HepG2 (cell line): Measurements from ENCODE around the gene RNU4-1. TPM values are rescaled to one million over a fixed set of nuclear protein-coding genes. Genes with fewer than 3 reads are reported as not detected.
A peak's percentile ranks its signal among the peaks of the same experiment; 100 is the strongest.

ENCODE experiments used
- CAMTA2 ChIP-seq: sonication (generic); formaldehyde crosslinking; IDR thresholded peaks from 2 replicates; pipeline ENCODE4 v1.4.0; 2020; ENCODE audit warnings: mild to moderate bottlenecking, missing genetic modification reagents, borderline replicate concordance
- IRF2 ChIP-seq: IDR thresholded peaks from 2 replicates; pipeline ENCODE4 v1.6.1; 2018; ENCODE audit warnings: missing genetic modification reagents, missing compliant biosample characterization
- PRPF4 ChIP-seq: fragments of 200-400 bp; formaldehyde crosslinking; IDR thresholded peaks from 2 replicates; pipeline ENCODE4 v1.6.1; 2016; ENCODE audit warnings: low read length, low read depth; ENCODE audit not compliant: poor library complexity, severe bottlenecking
- ZMYM2 ChIP-seq: sonication (generic); formaldehyde crosslinking; IDR thresholded peaks from 2 replicates; pipeline ENCODE4 v1.8.0; 2022; ENCODE audit warnings: mild to moderate bottlenecking, missing genetic modification reagents
- ZNF724P ChIP-seq: sonication (generic); formaldehyde crosslinking; IDR thresholded peaks from 2 replicates; pipeline ENCODE4 v1.8.0; 2022; ENCODE audit warnings: missing genetic modification reagents, borderline replicate concordance
- polyA plus RNA-seq, 8 experiments: library from polyadenylated mRNA; depleted of rRNA in 3 of 8; stranded (reverse) in 7 of 8; unstranded in 1 of 8; fragments of >200 nt; fragmentation: Illumina TruSeq in 4 of 8; extraction: Trizol in 4 of 8; gene quantifications; 2 replicates each; pipeline versions ENCODE4 v1.2.1 to v1.2.3, GENCODE V29; 2011 to 2016; ENCODE audit warnings: low read depth in 4 of 8, missing spikeins in 1 of 8, mixed read lengths in 1 of 8; ENCODE audit not compliant: insufficient read depth in 1 of 8
- total RNA-seq, 5 experiments: library from RNA; depleted of rRNA; stranded (reverse); fragments of >200 nt; fragmentation: Illumina TruSeq; extraction: Trizol; gene quantifications; 2 replicates each; pipeline ENCODE4 v1.2.3, GENCODE V29; 2016; ENCODE audit warnings: low read depth in 1 of 5
- TF ChIP-seq, protein P1 (sequence below): IDR thresholded peaks from 2 replicates; pipeline ENCODE4 v1.4.0; 2020; ENCODE audit warnings: mild to moderate bottlenecking, missing genetic modification reagents
- TF ChIP-seq, protein P2 (sequence below): sonication (generic); formaldehyde crosslinking; IDR thresholded peaks from 2 replicates; pipeline ENCODE4 v1.4.0; 2020; ENCODE audit warnings: missing genetic modification reagents
- TF ChIP-seq, protein P3 (sequence below): sonication (generic); formaldehyde crosslinking; IDR thresholded peaks from 2 replicates; pipeline ENCODE4 v1.4.0; 2020; ENCODE audit warnings: mild to moderate bottlenecking, missing genetic modification reagents
- TF ChIP-seq, protein P4 (sequence below): IDR thresholded peaks from 2 replicates; pipeline ENCODE4 v1.6.1; 2016; ENCODE audit warnings: missing biosample characterization, missing genetic modification reagents, low read depth
- TF ChIP-seq, protein P5 (sequence below): sonication (generic); formaldehyde crosslinking; IDR thresholded peaks from 2 replicates; pipeline ENCODE4 v1.5.1; 2020; ENCODE audit warnings: missing genetic modification reagents, mild to moderate bottlenecking, borderline replicate concordance

Gene RNU4-1
- total and polyA plus RNA-seq, 2 of the 13 experiments (the other 11 are each of a cell fraction or from before 2014, with no cell fraction given), result 7,407 TPM; not detected in 1

DNA sequence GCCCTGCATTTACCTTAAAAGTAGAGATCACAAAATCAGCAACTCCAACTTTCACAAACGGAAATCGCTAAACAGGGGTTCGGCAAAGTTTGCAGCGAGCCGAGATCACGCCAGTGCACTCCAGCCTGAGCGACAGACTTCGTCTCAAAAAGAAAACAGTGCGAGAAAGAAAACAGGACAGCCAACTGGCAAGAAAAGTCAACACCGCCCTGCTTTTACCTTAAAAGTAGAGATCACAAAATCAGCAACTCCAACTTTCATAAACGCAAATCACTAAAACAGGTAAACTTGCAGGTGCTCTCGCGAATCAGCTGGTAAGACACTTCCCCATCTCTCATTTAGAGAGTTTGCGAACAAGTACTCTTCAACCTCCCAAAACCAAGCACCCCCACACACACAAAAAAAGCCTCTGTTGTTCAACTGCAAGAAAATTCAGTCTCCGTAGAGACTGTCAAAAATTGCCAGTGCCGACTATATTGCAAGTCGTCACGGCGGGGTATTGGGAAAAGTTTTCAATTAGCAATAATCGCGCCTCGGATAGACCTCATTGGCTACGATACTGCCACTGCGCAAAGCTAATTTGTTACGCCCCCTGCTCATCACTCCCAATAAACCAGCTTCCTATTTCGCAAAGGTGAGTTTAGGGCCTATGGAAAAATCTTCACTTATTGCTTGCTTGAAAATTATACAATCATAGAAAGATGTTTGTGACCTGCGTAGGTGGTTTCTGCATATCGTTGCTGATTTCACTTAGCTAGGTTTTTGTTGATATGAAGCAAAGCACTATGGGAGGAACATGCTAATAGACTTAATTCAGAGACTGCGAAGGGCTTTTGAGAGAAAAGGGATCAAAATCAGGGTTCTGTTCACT lies at the start of gene RNU4-1 (continued):
- TF ChIP-seq, protein P1, sequence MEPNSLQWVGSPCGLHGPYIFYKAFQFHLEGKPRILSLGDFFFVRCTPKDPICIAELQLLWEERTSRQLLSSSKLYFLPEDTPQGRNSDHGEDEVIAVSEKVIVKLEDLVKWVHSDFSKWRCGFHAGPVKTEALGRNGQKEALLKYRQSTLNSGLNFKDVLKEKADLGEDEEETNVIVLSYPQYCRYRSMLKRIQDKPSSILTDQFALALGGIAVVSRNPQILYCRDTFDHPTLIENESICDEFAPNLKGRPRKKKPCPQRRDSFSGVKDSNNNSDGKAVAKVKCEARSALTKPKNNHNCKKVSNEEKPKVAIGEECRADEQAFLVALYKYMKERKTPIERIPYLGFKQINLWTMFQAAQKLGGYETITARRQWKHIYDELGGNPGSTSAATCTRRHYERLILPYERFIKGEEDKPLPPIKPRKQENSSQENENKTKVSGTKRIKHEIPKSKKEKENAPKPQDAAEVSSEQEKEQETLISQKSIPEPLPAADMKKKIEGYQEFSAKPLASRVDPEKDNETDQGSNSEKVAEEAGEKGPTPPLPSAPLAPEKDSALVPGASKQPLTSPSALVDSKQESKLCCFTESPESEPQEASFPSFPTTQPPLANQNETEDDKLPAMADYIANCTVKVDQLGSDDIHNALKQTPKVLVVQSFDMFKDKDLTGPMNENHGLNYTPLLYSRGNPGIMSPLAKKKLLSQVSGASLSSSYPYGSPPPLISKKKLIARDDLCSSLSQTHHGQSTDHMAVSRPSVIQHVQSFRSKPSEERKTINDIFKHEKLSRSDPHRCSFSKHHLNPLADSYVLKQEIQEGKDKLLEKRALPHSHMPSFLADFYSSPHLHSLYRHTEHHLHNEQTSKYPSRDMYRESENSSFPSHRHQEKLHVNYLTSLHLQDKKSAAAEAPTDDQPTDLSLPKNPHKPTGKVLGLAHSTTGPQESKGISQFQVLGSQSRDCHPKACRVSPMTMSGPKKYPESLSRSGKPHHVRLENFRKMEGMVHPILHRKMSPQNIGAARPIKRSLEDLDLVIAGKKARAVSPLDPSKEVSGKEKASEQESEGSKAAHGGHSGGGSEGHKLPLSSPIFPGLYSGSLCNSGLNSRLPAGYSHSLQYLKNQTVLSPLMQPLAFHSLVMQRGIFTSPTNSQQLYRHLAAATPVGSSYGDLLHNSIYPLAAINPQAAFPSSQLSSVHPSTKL, result peak; percentile 63
- no peak for TF ChIP-seq ZNF724P (CRISPR knock-in tag)
- TF ChIP-seq, protein P2, sequence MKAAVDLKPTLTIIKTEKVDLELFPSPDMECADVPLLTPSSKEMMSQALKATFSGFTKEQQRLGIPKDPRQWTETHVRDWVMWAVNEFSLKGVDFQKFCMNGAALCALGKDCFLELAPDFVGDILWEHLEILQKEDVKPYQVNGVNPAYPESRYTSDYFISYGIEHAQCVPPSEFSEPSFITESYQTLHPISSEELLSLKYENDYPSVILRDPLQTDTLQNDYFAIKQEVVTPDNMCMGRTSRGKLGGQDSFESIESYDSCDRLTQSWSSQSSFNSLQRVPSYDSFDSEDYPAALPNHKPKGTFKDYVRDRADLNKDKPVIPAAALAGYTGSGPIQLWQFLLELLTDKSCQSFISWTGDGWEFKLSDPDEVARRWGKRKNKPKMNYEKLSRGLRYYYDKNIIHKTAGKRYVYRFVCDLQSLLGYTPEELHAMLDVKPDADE (CRISPR knock-in tag), result no peak; the same call in 1 of the 2 replicates
- TF ChIP-seq, protein P3, sequence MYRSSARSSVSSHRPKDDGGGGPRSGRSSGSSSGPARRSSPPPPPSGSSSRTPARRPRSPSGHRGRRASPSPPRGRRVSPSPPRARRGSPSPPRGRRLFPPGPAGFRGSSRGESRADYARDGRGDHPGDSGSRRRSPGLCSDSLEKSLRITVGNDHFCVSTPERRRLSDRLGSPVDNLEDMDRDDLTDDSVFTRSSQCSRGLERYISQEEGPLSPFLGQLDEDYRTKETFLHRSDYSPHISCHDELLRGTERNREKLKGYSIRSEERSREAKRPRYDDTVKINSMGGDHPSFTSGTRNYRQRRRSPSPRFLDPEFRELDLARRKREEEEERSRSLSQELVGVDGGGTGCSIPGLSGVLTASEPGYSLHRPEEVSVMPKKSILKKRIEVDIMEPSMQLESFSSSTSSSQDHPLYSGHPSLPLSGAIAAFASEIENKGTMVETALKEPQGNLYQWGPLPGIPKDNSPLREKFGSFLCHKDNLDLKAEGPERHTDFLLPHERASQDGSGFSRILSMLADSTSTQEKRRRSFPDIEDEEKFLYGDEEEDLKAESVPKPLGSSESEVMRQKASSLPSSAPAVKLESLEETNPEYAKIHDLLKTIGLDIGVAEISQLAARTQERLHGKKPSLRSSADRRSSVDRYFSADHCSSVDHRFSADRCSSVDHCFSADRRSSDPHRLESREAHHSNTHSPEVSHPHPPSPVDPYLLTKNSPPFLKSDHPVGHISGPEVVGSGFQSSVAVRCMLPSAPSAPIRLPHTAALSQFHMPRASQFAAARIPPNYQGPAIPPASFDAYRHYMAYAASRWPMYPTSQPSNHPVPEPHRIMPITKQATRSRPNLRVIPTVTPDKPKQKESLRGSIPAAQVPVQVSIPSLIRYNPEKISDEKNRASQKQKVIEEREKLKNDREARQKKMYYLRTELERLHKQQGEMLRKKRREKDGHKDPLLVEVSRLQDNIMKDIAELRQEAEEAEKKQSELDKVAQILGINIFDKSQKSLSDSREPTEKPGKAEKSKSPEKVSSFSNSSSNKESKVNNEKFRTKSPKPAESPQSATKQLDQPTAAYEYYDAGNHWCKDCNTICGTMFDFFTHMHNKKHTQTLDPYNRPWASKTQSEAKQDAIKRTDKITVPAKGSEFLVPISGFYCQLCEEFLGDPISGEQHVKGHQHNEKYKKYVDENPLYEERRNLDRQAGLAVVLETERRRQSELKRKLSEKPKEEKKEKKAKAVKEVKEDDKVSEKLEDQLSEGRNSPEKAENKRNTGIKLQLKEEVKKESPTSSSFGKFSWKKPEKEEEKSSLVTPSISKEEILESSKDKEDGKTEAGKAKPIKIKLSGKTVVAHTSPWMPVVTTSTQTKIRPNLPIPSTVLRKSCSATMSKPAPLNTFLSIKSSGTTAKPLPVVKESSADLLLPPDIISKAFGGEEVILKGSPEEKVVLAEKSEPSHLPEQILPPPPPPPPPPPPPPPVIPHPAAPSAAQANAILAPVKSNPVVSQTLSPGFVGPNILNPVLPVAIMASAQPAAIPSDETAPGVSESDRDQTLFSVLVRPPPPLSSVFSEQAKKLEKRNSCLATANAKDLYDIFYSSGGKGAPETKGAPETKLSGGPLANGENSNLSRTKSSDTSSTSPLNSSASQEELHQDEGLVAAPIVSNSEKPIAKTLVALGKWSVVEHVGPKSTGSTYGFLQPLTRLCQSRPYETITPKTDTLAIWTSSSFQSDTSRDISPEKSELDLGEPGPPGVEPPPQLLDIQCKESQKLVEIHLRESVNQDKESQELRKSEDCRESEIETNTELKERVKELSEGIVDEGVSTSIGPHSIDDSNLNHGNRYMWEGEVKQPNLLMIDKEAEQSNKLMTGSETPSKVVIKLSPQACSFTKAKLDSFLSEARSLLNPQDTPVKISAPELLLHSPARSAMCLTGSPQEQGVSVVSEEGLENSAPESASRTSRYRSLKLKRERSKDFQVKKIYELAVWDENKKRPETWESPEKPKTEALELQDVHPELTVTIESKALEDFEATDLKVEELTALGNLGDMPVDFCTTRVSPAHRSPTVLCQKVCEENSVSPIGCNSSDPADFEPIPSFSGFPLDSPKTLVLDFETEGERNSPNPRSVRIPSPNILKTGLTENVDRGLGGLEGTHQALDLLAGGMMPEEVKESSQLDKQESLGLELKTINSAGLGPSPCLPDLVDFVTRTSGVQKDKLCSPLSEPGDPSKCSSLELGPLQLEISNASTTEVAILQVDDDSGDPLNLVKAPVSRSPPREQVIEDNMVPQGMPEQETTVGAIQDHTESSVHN (CRISPR knock-in tag), result no peak
- TF ChIP-seq, protein P4, sequence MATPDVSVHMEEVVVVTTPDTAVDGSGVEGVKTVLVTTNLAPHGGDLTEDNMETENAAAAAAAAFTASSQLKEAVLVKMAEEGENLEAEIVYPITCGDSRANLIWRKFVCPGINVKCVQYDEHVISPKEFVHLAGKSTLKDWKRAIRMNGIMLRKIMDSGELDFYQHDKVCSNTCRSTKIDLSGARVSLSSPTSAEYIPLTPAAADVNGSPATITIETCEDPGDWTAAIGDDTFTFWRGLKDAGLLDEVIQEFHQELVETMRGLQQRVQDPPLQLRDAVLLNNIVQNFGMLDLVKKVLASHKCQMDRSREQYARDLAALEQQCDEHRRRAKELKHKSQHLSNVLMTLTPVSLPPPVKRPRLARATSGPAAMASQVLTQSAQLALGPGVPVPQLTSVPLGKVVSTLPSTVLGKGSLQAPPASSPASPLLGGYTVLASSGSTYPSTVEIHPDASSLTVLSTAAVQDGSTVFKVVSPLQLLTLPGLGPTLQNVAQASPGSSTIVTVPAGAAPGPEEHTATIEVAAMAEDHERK (CRISPR knock-in tag), result no peak
- peak; percentile 89 for TF ChIP-seq IRF2 (CRISPR knock-in tag)
- TF ChIP-seq CAMTA2 (CRISPR knock-in tag), result no peak
- TF ChIP-seq, protein P5, sequence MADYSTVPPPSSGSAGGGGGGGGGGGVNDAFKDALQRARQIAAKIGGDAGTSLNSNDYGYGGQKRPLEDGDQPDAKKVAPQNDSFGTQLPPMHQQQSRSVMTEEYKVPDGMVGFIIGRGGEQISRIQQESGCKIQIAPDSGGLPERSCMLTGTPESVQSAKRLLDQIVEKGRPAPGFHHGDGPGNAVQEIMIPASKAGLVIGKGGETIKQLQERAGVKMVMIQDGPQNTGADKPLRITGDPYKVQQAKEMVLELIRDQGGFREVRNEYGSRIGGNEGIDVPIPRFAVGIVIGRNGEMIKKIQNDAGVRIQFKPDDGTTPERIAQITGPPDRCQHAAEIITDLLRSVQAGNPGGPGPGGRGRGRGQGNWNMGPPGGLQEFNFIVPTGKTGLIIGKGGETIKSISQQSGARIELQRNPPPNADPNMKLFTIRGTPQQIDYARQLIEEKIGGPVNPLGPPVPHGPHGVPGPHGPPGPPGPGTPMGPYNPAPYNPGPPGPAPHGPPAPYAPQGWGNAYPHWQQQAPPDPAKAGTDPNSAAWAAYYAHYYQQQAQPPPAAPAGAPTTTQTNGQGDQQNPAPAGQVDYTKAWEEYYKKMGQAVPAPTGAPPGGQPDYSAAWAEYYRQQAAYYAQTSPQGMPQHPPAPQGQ (CRISPR knock-in tag), result no peak
- no peak for TF ChIP-seq PRPF4
- no peak for TF ChIP-seq ZMYM2 (CRISPR knock-in tag)
